GM18867 (cell line): Measurements from ENCODE around the gene GIMAP6.
"Not testable (repeated sequence)": the region's sequence is repeated elsewhere in the genome, so short reads cannot be mapped to it uniquely, and the experiment has no call there.

ENCODE experiments used
- ATAC-seq: cut with Tn5 transposase; IDR thresholded peaks from one replicate; pipeline ENCODE4 v1.9.1; 2021; ENCODE audit warnings: mild to moderate bottlenecking, moderate library complexity; ENCODE audit not compliant: unreplicated experiment

The GIMAP6 gene

GRCh38 chr7:150586068-150586784 lies 46.0 kb downstream of the GIMAP6 start:
- no peak for ATAC-seq

DNA sequence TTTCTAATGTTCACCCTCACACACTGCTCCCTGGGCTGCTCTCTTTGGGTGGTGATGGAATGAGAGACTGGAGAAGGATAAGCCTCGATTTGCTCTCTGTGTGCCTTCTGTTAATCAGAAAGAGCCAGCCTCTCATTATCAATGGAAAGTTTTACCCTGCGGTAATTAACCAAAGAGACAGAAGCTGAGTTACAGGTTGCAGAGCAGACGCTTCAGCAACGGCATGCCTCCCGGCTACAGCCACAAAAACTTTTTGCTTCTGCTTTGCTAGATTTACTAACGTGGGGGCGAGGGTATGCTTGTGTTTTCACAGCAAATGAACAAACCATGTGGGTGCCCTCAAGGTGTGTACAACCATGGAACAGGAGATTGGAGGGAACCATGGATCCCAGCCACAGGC lies 47.0 kb downstream of the GIMAP6 start:
- no peak for ATAC-seq

- no peak for ATAC-seq
Measured at GRCh38 chr7:150580638-150581394, 51.4 kb downstream of the GIMAP6 start.

DNA sequence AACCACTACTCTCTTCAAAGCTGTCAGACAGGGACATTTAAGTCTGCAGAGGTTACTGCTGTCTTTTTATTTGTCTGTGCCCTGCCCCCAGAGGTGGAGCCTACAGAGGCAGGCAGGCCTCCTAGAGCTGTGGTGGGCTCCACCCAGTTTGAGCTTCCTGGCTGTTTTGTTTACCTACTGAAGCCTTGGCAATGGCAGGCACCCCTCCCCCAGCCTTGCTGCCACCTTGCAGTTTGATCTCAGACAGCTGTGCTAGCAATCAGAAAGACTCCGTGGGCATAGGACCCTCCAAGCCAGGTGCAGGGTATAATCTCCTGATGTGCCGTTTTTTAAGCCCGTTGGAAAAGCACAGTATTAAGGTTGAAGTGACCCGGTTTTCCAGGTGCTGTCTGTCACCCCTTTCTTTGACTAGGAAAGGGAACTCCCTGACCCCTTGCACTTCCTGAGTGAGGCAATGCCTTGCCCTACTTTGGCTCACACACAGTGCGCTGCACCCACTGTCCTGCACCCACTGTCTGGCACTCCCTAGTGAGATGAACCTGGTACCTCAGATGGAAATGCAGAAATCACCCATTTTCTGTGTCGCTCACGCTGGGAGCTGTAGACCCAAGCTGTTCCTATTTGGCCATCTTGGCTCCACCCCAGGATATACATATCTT lies 52.1 kb downstream of the GIMAP6 start:
- ATAC-seq: not testable (repeated sequence)
